H1 (cell line): ENCODE results near the gene KRCC1. TPM values are rescaled to one million over a fixed set of nuclear protein-coding genes. Genes with fewer than 3 reads are reported as not detected.

Experiments
- CTCF ChIA-PET: fragments of 300-600 bp; sonication (Branson Sonifier 250); formaldehyde crosslinking; loops from one replicate; lab custom pipeline; 2021; ENCODE audit not compliant: partially characterized antibody; lab: Charles Lee
- POLR2A ChIA-PET: fragments of 300-600 bp; sonication (Branson Sonifier 250); formaldehyde crosslinking; loops from one replicate; lab custom pipeline; 2021; ENCODE audit warnings: inconsistent platforms; ENCODE audit not compliant: partially characterized antibody; lab: Charles Lee
- DNase-seq, 2 experiments: peaks; one replicate each; pipeline versions ENCODE4 v3.0.0 to v3.0.0-alpha.2; 2010 to 2022; ENCODE audit warnings: low spot score in 2 of 2, low read depth in 1 of 2, mixed read lengths in 1 of 2
- FAIRE-seq: peaks from 2 replicates; lab custom pipeline; 2011; peaks lifted over from hg19 to GRCh38; lab: Jason Lieb, UNC
- H2AFZ ChIP-seq: 2 replicates; pipeline ENCODE4 v1.8.1; 2012; ENCODE audit warnings: low read length, inconsistent platforms
- H2AK5ac ChIP-seq: 2 replicates; pipeline ENCODE4 v1.6.1; 2013; ENCODE audit warnings: low read depth, low read length
- H2BK120ac ChIP-seq: replicated peaks from 2 replicates; pipeline ENCODE3; 2013; ENCODE audit warnings: low read depth, low read length, inconsistent platforms
- H2BK12ac ChIP-seq: 2 replicates; pipeline ENCODE4 v1.6.1; 2013; ENCODE audit warnings: low read depth, low read length
- H2BK15ac ChIP-seq: 2 replicates; pipeline ENCODE4 v1.6.1; 2013; ENCODE audit warnings: low read length
- H2BK20ac ChIP-seq: 2 replicates; pipeline ENCODE4 v1.6.1; 2013; ENCODE audit warnings: low read length
- H2BK5ac ChIP-seq: 2 replicates; pipeline ENCODE4 v1.6.1; 2013; ENCODE audit warnings: low read depth, low read length
- H3K14ac ChIP-seq: 2 replicates; pipeline ENCODE4 v1.6.1; 2013; ENCODE audit warnings: inconsistent platforms; ENCODE audit not compliant: insufficient read length
- H3K18ac ChIP-seq: 2 replicates; pipeline ENCODE4 v1.6.1; 2013; ENCODE audit warnings: low read length; ENCODE audit errors: extremely low read depth
- H3K23ac ChIP-seq: 2 replicates; pipeline ENCODE4 v1.6.1; 2013; ENCODE audit warnings: inconsistent platforms; ENCODE audit not compliant: insufficient read length
- H3K23me2 ChIP-seq: 2 replicates; pipeline ENCODE4 v1.6.1; 2013; ENCODE audit warnings: low read depth, low read length
- H3K27ac ChIP-seq: 2 replicates; pipeline ENCODE4 v1.6.1; 2011; ENCODE audit warnings: low read depth, low read length, inconsistent platforms
- H3K27me3 ChIP-seq, 4 experiments: replicated peaks in 1 of 4; 1 replicate in 1 of 4; 2 replicates in 3 of 4; pipeline versions ENCODE4 v1.6.1 to v1.8.1; 2011 to 2013; ENCODE audit warnings: low read length in 3 of 4, mild to moderate bottlenecking in 3 of 4, inconsistent platforms in 2 of 4, mixed read lengths in 2 of 4, moderate library complexity in 1 of 4; ENCODE audit not compliant: control insufficient read depth in 3 of 4, insufficient read depth in 3 of 4; ENCODE audit errors: extremely low read depth in 1 of 4
- H3K36me3 ChIP-seq, 4 experiments: 2 replicates each; pipeline versions ENCODE4 v1.6.1 to v1.8.1; 2011 to 2013; ENCODE audit warnings: mild to moderate bottlenecking in 4 of 4, low read length in 3 of 4, moderate library complexity in 2 of 4, control low read depth in 1 of 4, inconsistent platforms in 1 of 4; ENCODE audit not compliant: insufficient read depth in 4 of 4, control insufficient read depth in 2 of 4
- H3K4ac ChIP-seq: replicated peaks from 2 replicates; pipeline ENCODE3; 2013; ENCODE audit warnings: low read length, low read depth, mixed read lengths, inconsistent platforms; ENCODE audit not compliant: insufficient read length
- H3K4me1 ChIP-seq, 4 experiments: replicated peaks in 1 of 4; 1 replicate in 1 of 4; 2 replicates in 3 of 4; pipeline versions ENCODE4 v1.6.1 to v1.8.1; 2011 to 2013; ENCODE audit warnings: low read length in 3 of 4, inconsistent platforms in 2 of 4, mixed read lengths in 1 of 4; ENCODE audit not compliant: insufficient read depth in 4 of 4, control insufficient read depth in 3 of 4
- H3K4me2 ChIP-seq, 2 experiments: 2 replicates each; pipeline versions ENCODE4 v1.6.1 to v1.8.1; 2011 to 2013; ENCODE audit warnings: low read depth in 2 of 2, low read length in 2 of 2, control low read depth in 1 of 2, inconsistent platforms in 1 of 2, mild to moderate bottlenecking in 1 of 2; ENCODE audit not compliant: insufficient read depth in 1 of 2
- H3K4me3 ChIP-seq, 4 experiments: fragments of 200-600, 300-600 bp in 1 of 4; sonication (generic), shearing (Covaris generic), sonication (Bioruptor Twin) in 1 of 4; 2 replicates each; pipeline versions ENCODE4 v1.5.1 to v1.8.1; 2011 to 2016; ENCODE audit warnings: low read length in 4 of 4, low read depth in 3 of 4, control low read depth in 2 of 4, inconsistent platforms in 2 of 4, mild to moderate bottlenecking in 2 of 4, mixed read lengths in 1 of 4, moderate library complexity in 1 of 4; ENCODE audit not compliant: insufficient read depth in 2 of 4; ENCODE audit errors: extremely low read depth in 1 of 4
- H3K56ac ChIP-seq: replicated peaks from 2 replicates; pipeline ENCODE3; 2013; ENCODE audit warnings: low read depth, mild to moderate bottlenecking, mixed read lengths, low read length, inconsistent platforms; ENCODE audit not compliant: insufficient read length
- H3K79me1 ChIP-seq: 2 replicates; pipeline ENCODE4 v1.6.1; 2013; ENCODE audit warnings: low read depth, low read length, control low read depth
- H3K79me2 ChIP-seq, 2 experiments: 2 replicates each; pipeline versions ENCODE4 v1.6.1 to v1.8.1; 2012 to 2013; ENCODE audit warnings: low read length in 2 of 2, mild to moderate bottlenecking in 2 of 2, inconsistent platforms in 1 of 2; ENCODE audit not compliant: insufficient read depth in 2 of 2, control insufficient read depth in 1 of 2
- H3K9ac ChIP-seq, 4 experiments: replicated peaks in 1 of 4; 1 replicate in 1 of 4; 2 replicates in 3 of 4; pipeline versions ENCODE4 v1.6.1 to v1.8.1; 2011 to 2013; ENCODE audit warnings: low read depth in 3 of 4, low read length in 3 of 4, control low read depth in 2 of 4, mild to moderate bottlenecking in 2 of 4, moderate library complexity in 2 of 4, inconsistent platforms in 1 of 4; ENCODE audit errors: extremely low read depth in 1 of 4
- H3K9me3 ChIP-seq, 2 experiments: 2 replicates each; pipeline versions ENCODE4 v1.6.1 to v1.8.1; 2012 to 2013; ENCODE audit warnings: mild to moderate bottlenecking in 2 of 2, moderate library complexity in 2 of 2, control low read depth in 1 of 2, inconsistent platforms in 1 of 2, low read depth in 1 of 2, low read length in 1 of 2, mixed read lengths in 1 of 2; ENCODE audit not compliant: insufficient read depth in 2 of 2
- H4K20me1 ChIP-seq, 2 experiments: replicated peaks in 1 of 2; 2 replicates each; pipeline versions ENCODE3 to v1.8.1; 2011 to 2013; ENCODE audit warnings: inconsistent platforms in 2 of 2, low read length in 2 of 2, mild to moderate bottlenecking in 1 of 2; ENCODE audit not compliant: insufficient read depth in 2 of 2, control insufficient read depth in 1 of 2
- H4K5ac ChIP-seq: 2 replicates; pipeline ENCODE4 v1.6.1; 2013; ENCODE audit warnings: low read length, low read depth, mixed read lengths, inconsistent platforms; ENCODE audit not compliant: insufficient read length
- H4K8ac ChIP-seq: 2 replicates; pipeline ENCODE4 v1.8.0; 2013; ENCODE audit warnings: mild to moderate bottlenecking, moderate library complexity, low read length, inconsistent platforms; ENCODE audit not compliant: insufficient read depth; ENCODE audit errors: extremely low read depth
- H4K91ac ChIP-seq: replicated peaks from 2 replicates; pipeline ENCODE3; 2013; ENCODE audit warnings: low read length, mixed read lengths, inconsistent platforms; ENCODE audit not compliant: insufficient read length
- HDAC2 ChIP-seq, 2 experiments: fragments of 300-600 bp in 1 of 2; sonication (generic) in 1 of 2; IDR thresholded peaks; 2 replicates each; pipeline ENCODE4 v1.6.1; 2011 to 2012; ENCODE audit warnings: low read depth in 2 of 2, low read length in 2 of 2, mild to moderate bottlenecking in 2 of 2, moderate library complexity in 2 of 2, borderline replicate concordance in 1 of 2, inconsistent platforms in 1 of 2
- RFX5 ChIP-seq: IDR thresholded peaks from 2 replicates; pipeline ENCODE4 v1.6.1; 2011; ENCODE audit warnings: low read depth, low read length, improper control_type of control experiment, borderline replicate concordance
- WGBS, 2 experiments: shearing (Covaris generic) in 1 of 2; methylation state at CpG; one replicate each; pipeline versions ENCODE4 v1.1.6 to v1.1.7; 2013 to 2015; ENCODE audit warnings: low lambda C conversion rate in 2 of 2, mixed read lengths in 2 of 2, inconsistent platforms in 1 of 2, low coverage in 1 of 2, missing lambda C conversion rate in 1 of 2; ENCODE audit not compliant: insufficient replicate concordance in 2 of 2, insufficient coverage in 1 of 2, insufficient read length in 1 of 2; ENCODE audit errors: extremely low coverage in 1 of 2, missing lambda C conversion rate in 1 of 2; 5-methylcytosine and 5-hydroxymethylcytosine counted together
- polyA plus RNA-seq, 7 experiments: library from polyadenylated mRNA; depleted of rRNA in 3 of 7; stranded (reverse) in 5 of 7; unstranded in 2 of 7; fragments of >200 nt in 5 of 7; fragments of 200-250 nt in 2 of 7; gene quantifications; 1 replicate in 5 of 7; 2 replicates in 1 of 7; 4 replicates in 1 of 7; pipeline versions ENCODE4 v1.2.1 to v1.2.3, GENCODE V29; 2011 to 2013; ENCODE audit warnings: missing spikeins in 2 of 7, mixed read lengths in 2 of 7
- total RNA-seq: library from RNA; stranded (reverse); fragmentation: NEBNext Ultra II Directional; extraction: Animal tissue kit (Norgen Biotek cat#: 25700); gene quantifications from 2 replicates; pipeline ENCODE4 v1.2.1, GENCODE V29; 2021
- TF ChIP-seq, protein P1 (sequence below), 3 experiments: IDR thresholded peaks; 1 replicate in 2 of 3; 2 replicates in 1 of 3; pipeline versions ENCODE4 v1.5.1 to v1.6.1; 2011; ENCODE audit warnings: low read length in 3 of 3, mild to moderate bottlenecking in 3 of 3, inconsistent platforms in 2 of 3, low read depth in 1 of 3, moderate library complexity in 1 of 3; ENCODE audit not compliant: insufficient read depth in 1 of 3; ENCODE audit errors: control extremely low read depth in 1 of 3

Gene KRCC1
- total and polyA plus RNA-seq, 2 of the 8 experiments (the other 6 are each of a cell fraction or from before 2014, with no cell fraction given) = 5.1 to 8.5 TPM

DNA sequence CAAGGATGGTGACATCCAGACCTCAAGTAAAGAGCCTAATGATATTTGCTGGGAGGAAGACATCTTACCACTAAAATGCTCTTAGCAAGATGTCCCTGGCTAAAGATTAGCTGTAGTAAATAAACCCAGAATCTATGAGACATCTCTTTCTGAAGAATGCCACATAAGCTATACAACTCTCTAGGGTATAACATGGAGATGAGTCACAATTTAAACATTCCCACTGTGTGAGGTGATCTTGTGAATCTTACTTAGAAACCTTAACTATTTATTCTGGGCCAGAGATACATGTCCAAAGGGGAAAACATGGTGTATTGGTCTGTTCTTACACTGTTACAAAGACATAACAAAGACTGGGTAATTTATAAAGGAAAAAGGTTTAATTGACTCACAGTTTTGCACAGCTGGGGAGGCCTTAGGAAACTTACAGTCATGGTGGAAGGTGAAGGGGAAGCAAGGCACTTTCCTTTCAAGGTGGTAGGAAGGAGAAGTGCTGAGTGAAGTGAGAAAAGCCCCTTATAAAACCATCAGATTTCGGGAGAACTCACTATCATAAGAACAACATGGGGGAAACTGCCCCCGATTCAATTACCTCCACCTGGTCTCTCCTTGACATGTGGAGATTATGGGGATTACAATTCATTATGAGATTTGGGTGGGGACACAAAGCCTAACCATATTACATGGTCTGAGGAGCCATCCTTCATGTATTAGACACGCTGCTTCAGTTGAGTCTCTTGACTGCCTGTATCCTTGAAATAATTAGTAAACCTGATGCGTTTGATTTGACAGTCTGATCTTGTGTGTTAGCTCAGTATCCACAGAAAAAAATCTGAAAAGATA is 17.1 kb downstream of the KRCC1 start:
- H2AK5ac ChIP-seq = no peak overlapping the region
- 88% methylated on average over 4 of the region's 4 CpGs; no CpG with 5 or more reads in 1 of the 2 experiments for WGBS, 2 experiments
- TF ChIP-seq, protein P1, sequence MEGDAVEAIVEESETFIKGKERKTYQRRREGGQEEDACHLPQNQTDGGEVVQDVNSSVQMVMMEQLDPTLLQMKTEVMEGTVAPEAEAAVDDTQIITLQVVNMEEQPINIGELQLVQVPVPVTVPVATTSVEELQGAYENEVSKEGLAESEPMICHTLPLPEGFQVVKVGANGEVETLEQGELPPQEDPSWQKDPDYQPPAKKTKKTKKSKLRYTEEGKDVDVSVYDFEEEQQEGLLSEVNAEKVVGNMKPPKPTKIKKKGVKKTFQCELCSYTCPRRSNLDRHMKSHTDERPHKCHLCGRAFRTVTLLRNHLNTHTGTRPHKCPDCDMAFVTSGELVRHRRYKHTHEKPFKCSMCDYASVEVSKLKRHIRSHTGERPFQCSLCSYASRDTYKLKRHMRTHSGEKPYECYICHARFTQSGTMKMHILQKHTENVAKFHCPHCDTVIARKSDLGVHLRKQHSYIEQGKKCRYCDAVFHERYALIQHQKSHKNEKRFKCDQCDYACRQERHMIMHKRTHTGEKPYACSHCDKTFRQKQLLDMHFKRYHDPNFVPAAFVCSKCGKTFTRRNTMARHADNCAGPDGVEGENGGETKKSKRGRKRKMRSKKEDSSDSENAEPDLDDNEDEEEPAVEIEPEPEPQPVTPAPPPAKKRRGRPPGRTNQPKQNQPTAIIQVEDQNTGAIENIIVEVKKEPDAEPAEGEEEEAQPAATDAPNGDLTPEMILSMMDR (IDR thresholded peaks at IDR 0.05; ENCODE audit: control extremely low read depth in 1 of 3, insufficient read depth in 1 of 3, low read depth in 1 of 3, low read length in 3 of 3) = no peak
- no peak for TF ChIP-seq HDAC2 (IDR thresholded peaks at IDR 0.05; ENCODE audit: borderline replicate concordance in 1 of 2, low read depth in 2 of 2, low read length in 2 of 2)
- TF ChIP-seq RFX5 = no peak
- no peak overlapping the region for H3K4me2 ChIP-seq
- no peaks in the 10 kb centered on the region for H3K79me2 ChIP-seq
- no peak overlapping the region for H2BK20ac ChIP-seq
- no peak overlapping the region for H3K14ac ChIP-seq
- no peak overlapping the region for H3K56ac ChIP-seq
- H2BK15ac ChIP-seq = no peak overlapping the region
- H4K5ac ChIP-seq = no peak overlapping the region
- peaks cover 0 to 5% (median 3%) of the 10 kb centered on the region in 4 experiments; a peak in 4 of 8 replicates for H3K36me3 ChIP-seq
- H3K18ac ChIP-seq = no peak overlapping the region
- ChIA-PET CTCF (interaction anchor here (1.3 kb wide), 1 partner anchor 22 kb away, joined by 5 read pairs; no protein-coding TSS in a partner anchor), POLR2A (interaction anchor here (2.0 kb wide), 1 partner anchor 10 kb away, joined by 5 read pairs; no protein-coding TSS in a partner anchor)
- H3K9ac ChIP-seq = no peak overlapping the region
- H3K27me3 ChIP-seq = no peaks in the 10 kb centered on the region
- H4K91ac ChIP-seq = no peak overlapping the region
- H2BK120ac ChIP-seq = no peak overlapping the region
- H3K4me1 ChIP-seq = peaks cover 0 to 4% (median 1%) of the 10 kb centered on the region in 4 experiments; a peak in 3 of 7 replicates
- H4K8ac ChIP-seq = no peak overlapping the region
- FAIRE-seq (no peak), DNase-seq (no peak)
- H2BK12ac ChIP-seq = no peak overlapping the region
- no peak overlapping the region for H3K4ac ChIP-seq
- H3K27ac ChIP-seq = no peak overlapping the region
- H3K23me2 ChIP-seq = no peaks in the 10 kb centered on the region
- H2BK5ac ChIP-seq = no peak overlapping the region
- no peak overlapping the region for H2AFZ ChIP-seq
- H4K20me1 ChIP-seq = no peaks in the 10 kb centered on the region
- H3K4me3 ChIP-seq = no peak overlapping the region
- H3K23ac ChIP-seq = no peak overlapping the region
- H3K79me1 ChIP-seq = no peaks in the 10 kb centered on the region
- no peaks in the 10 kb centered on the region for H3K9me3 ChIP-seq
